Measurements from ENCODE around the gene BHLHA9. TPM values are rescaled to one million over a fixed set of nuclear protein-coding genes. Genes with fewer than 3 reads are reported as not detected.

BHLHA9 gene
- total RNA-seq, 2 donors from 2014 or later: not detected

DNA sequence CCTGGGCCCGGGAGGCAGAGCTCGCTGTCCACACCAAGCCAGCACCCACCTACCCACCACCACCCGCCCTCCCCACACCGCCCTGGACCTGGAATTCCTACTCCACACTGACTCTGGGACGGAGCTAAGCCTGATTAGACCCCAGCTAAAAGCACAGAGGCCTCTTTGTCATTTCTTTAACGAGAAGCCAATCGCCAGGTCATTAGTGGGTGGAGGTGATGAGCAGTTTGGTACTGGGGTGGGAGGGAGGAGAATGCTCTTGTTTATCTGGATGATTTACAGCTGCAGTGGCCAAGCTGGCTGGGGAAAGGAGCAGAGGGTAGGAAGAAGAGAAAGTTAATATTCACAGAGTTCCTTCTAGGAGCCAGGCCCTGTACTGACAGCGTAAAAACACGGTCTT is 6.0 kb upstream of the BHLHA9 start:
- WGBS: 54% methylated on average over 5 of the region's 9 CpGs
- Histone ChIP-seq H3K9me3 (no peaks in the 10 kb centered on the region), H3K4me3 (no peak overlapping the region), H3K27ac (no peak overlapping the region), H3K36me3 (no peaks in the 10 kb centered on the region), H3K4me1 (replicated peaks) (peaks cover 10% of the 10 kb centered on the region), H3K27me3 (replicated peaks; ENCODE audit: insufficient read depth) (no peaks in the 10 kb centered on the region)
- no peak for DNase-seq (ENCODE audit: low spot score)
- intact Hi-C loops (cut with DNase I): no loop called here
- TF ChIP-seq POLR2A (IDR thresholded peaks at IDR 0.05): no peak
- TF ChIP-seq POLR2AphosphoS5 (IDR thresholded peaks at IDR 0.05): no peak
- no peak for TF ChIP-seq CTCF (IDR thresholded peaks at IDR 0.05)

GRCh38 chr17:1267471-1267943 is 2.7 kb upstream of the BHLHA9 start:
- Histone ChIP-seq H3K9me3 (no peaks in the 10 kb centered on the region), H3K27me3 (replicated peaks; ENCODE audit: insufficient read depth) (no peaks in the 10 kb centered on the region), H3K27ac (peak overlapping the region; percentile 80 to 81), H3K4me1 (replicated peaks) (no peaks in the 10 kb centered on the region), H3K36me3 (no peaks in the 10 kb centered on the region), H3K4me3 (peak overlapping the region; percentile 55 to 79)
- 8% methylated on average over 17 of the region's 17 CpGs for WGBS
- intact Hi-C loops (cut with DNase I): loop anchor here (5.0 kb wide), 1 partner anchor 250 kb away; the partner anchor contains the start of gene INPP5K
- TF ChIP-seq POLR2AphosphoS5 (IDR thresholded peaks at IDR 0.05): no peak
- no peak for TF ChIP-seq CTCF (IDR thresholded peaks at IDR 0.05)
- TF ChIP-seq POLR2A (IDR thresholded peaks at IDR 0.05): no peak
- DNase-seq (ENCODE audit: low spot score): no peak

DNA sequence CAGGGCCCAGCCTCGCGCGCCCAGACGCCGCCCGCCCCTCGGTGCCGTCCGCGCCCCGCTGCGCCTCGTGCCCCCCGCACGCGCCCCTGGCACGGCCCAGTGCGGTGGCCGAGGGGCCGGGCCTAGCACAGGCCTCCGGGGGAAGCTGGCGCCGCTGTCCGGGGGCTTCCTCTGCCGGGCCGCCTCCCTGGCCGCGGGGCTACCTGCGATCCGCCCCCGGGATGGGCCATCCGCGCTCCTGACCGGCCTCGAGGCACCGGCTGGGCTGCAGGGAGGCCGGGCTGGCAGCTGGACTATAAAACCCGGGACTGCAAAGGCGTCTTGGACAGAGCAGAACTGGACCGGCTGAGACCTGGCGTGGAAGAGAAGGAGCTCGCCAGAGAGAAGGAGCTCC is 783 bp downstream of the BHLHA9 start:
- intact Hi-C loops (cut with DNase I): no loop called here
- 7% methylated on average over 32 of the region's 42 CpGs for WGBS
- no peaks in the 10 kb centered on the region for H3K4me1 ChIP-seq (replicated peaks)
- TF ChIP-seq POLR2AphosphoS5 (IDR thresholded peaks at IDR 0.05) (no peak), CTCF (IDR thresholded peaks at IDR 0.05) (no peak), POLR2A (IDR thresholded peaks at IDR 0.05) (no peak)
- no peaks in the 10 kb centered on the region for H3K27me3 ChIP-seq (replicated peaks; ENCODE audit: insufficient read depth)
- no peak overlapping the region for H3K27ac ChIP-seq
- no peak for DNase-seq (ENCODE audit: low spot score)
- H3K36me3 ChIP-seq: no peaks in the 10 kb centered on the region
- H3K9me3 ChIP-seq: no peaks in the 10 kb centered on the region
- no peak overlapping the region for H3K4me3 ChIP-seq

DNA sequence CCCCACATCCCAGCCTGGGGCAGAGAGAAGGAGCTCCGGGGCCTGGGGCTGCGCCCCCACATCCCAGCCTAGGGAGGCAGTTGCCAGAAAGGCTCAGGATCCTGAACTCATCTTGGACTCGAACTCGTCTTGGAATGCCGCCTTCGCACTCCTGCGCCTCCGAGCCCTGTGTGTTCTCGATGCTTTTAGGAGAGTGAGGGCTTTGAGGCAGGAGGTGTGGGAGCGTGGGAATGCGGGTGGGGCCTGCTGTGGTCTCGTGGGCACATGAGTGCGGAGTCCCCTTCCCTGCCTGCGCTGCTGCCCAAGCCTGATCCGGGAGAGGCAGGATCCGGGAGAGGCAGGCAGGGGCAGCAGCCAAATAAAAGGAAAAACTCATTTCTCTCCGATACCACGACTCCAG is 1.2 kb downstream of the BHLHA9 start:
- no peak overlapping the region for H3K27ac ChIP-seq
- DNase-seq (ENCODE audit: low spot score): no peak
- intact Hi-C loops (cut with DNase I): no loop called here
- TF ChIP-seq CTCF (IDR thresholded peaks at IDR 0.05) (no peak), POLR2AphosphoS5 (IDR thresholded peaks at IDR 0.05) (no peak), POLR2A (IDR thresholded peaks at IDR 0.05) (no peak)
- no peaks in the 10 kb centered on the region for H3K4me1 ChIP-seq (replicated peaks)
- H3K9me3 ChIP-seq: no peaks in the 10 kb centered on the region
- WGBS: 36% methylated on average over 18 of the region's 18 CpGs
- H3K36me3 ChIP-seq: no peaks in the 10 kb centered on the region
- no peaks in the 10 kb centered on the region for H3K27me3 ChIP-seq (replicated peaks; ENCODE audit: insufficient read depth)
- no peak overlapping the region for H3K4me3 ChIP-seq

DNA sequence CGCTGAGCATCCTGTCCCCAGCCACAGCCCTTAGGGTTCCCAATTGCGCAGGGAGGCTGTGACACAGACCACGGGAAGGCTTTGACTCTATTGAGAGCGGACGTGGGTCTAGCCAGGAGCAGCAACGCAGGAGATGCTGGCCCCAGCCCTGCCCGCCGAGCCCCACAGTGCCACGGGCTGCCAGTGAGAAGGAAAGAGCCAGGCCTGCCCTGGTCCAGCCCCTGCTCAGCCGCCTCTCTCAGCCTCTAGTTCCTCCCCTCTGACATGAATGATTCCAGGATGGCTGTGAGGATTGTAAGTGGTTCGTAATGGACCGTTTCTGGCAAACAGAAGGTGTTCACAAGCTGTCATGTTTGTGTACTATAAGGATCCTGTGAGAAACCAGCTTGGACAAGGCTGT is 2.5 kb downstream of the BHLHA9 start:
- no peaks in the 10 kb centered on the region for H3K9me3 ChIP-seq
- H3K36me3 ChIP-seq: no peaks in the 10 kb centered on the region
- H3K4me1 ChIP-seq (replicated peaks): no peaks in the 10 kb centered on the region
- TF ChIP-seq POLR2A (IDR thresholded peaks at IDR 0.05): no peak
- TF ChIP-seq CTCF (IDR thresholded peaks at IDR 0.05): no peak
- no peaks in the 10 kb centered on the region for H3K27me3 ChIP-seq (replicated peaks; ENCODE audit: insufficient read depth)
- no peak overlapping the region for H3K4me3 ChIP-seq
- WGBS: 55% methylated on average over 10 of the region's 12 CpGs
- intact Hi-C loops (cut with DNase I): no loop called here
- no peak overlapping the region for H3K27ac ChIP-seq
- DNase-seq (ENCODE audit: low spot score): no peak
